ENCODE results near the gene GAN. TPM values are rescaled to one million over a fixed set of nuclear protein-coding genes. Genes with fewer than 3 reads are reported as not detected.

GAN gene
- total and polyA plus RNA-seq, 2 donors (not counting 1 experiment from before 2014, with no cell fraction given) = 3.3 to 5.1 TPM

- H3K9ac ChIP-seq (ENCODE audit: insufficient read depth, low read length) = no peak overlapping the region
- TF ChIP-seq CTCF (conservative IDR thresholded peaks at IDR 0.05 in 1 of 2, IDR thresholded peaks at IDR 0.05 in 1 of 2; ENCODE audit: low read depth in 1 of 2, low read length in 2 of 2) (peak in 1 of 2 donors; percentile 4), EZH2 (IDR thresholded peaks at IDR 0.05; ENCODE audit: low read length, missing control alignments) (no peak)
- peaks cover 7% of the 10 kb centered on the region for H3K4me1 ChIP-seq (ENCODE audit: control insufficient read depth, extremely low read depth, insufficient read depth, low read length)
- H3K79me2 ChIP-seq (ENCODE audit: control insufficient read depth, insufficient read depth, low read length) = no peaks in the 10 kb centered on the region
- no peaks in the 10 kb centered on the region for H3K36me3 ChIP-seq (ENCODE audit: control insufficient read depth, insufficient read depth, low read length)
- H3K4me2 ChIP-seq (ENCODE audit: extremely low read depth, insufficient read depth, low read length) = no peak overlapping the region
- H3K27ac ChIP-seq (ENCODE audit: insufficient read depth, low read length) = peak overlapping the region; percentile 23
- H3K4me3 ChIP-seq (replicated peaks in 1 of 4; ENCODE audit: control extremely low read depth in 1 of 4, insufficient read depth in 1 of 4, low read depth in 3 of 4, low read length in 4 of 4) = no peak overlapping the region
- peak; percentile 67 to 99 for DNase-seq (ENCODE audit: low read depth in 2 of 2)
- no peaks in the 10 kb centered on the region for H3K9me3 ChIP-seq (ENCODE audit: control insufficient read depth, insufficient read depth, low read depth, low read length)
- H2AFZ ChIP-seq (ENCODE audit: low read length) = no peak overlapping the region
- H3K27me3 ChIP-seq (ENCODE audit: control insufficient read depth, insufficient read depth, low read length) = no peaks in the 10 kb centered on the region
- H4K20me1 ChIP-seq (ENCODE audit: control insufficient read depth, extremely low read depth, insufficient read depth, low read length) = no peaks in the 10 kb centered on the region
These were observed 90.9 kb downstream of the GAN start for GRCh38 chr16:81405702-81406113.

- H3K4me3 ChIP-seq (replicated peaks in 1 of 4; ENCODE audit: control extremely low read depth in 1 of 4, insufficient read depth in 1 of 4, low read depth in 3 of 4, low read length in 4 of 4) = no peak overlapping the region
- H2AFZ ChIP-seq (ENCODE audit: low read length) = no peak overlapping the region
- no peaks in the 10 kb centered on the region for H3K9me3 ChIP-seq (ENCODE audit: control insufficient read depth, insufficient read depth, low read depth, low read length)
- H3K36me3 ChIP-seq (ENCODE audit: control insufficient read depth, insufficient read depth, low read length) = no peaks in the 10 kb centered on the region
- no peak overlapping the region for H3K4me2 ChIP-seq (ENCODE audit: extremely low read depth, insufficient read depth, low read length)
- H3K27ac ChIP-seq (ENCODE audit: insufficient read depth, low read length) = no peak overlapping the region
- H3K79me2 ChIP-seq (ENCODE audit: control insufficient read depth, insufficient read depth, low read length) = no peaks in the 10 kb centered on the region
- peaks cover 7% of the 10 kb centered on the region for H3K4me1 ChIP-seq (ENCODE audit: control insufficient read depth, extremely low read depth, insufficient read depth, low read length)
- TF ChIP-seq EZH2 (IDR thresholded peaks at IDR 0.05; ENCODE audit: low read length, missing control alignments) (no peak), CTCF (conservative IDR thresholded peaks at IDR 0.05 in 1 of 2, IDR thresholded peaks at IDR 0.05 in 1 of 2; ENCODE audit: low read depth in 1 of 2, low read length in 2 of 2) (no peak)
- H3K27me3 ChIP-seq (ENCODE audit: control insufficient read depth, insufficient read depth, low read length) = peaks cover under 1% of the 10 kb centered on the region
- H4K20me1 ChIP-seq (ENCODE audit: control insufficient read depth, extremely low read depth, insufficient read depth, low read length) = no peaks in the 10 kb centered on the region
- H3K9ac ChIP-seq (ENCODE audit: insufficient read depth, low read length) = no peak overlapping the region
- DNase-seq (ENCODE audit: low read depth in 2 of 2) = no peak
These were observed 93.7 kb downstream of the GAN start for GRCh38 chr16:81408409-81408950.

- Histone ChIP-seq H2AFZ (ENCODE audit: low read length) (no peak overlapping the region), H3K27me3 (ENCODE audit: control insufficient read depth, insufficient read depth, low read length) (peaks cover 5% of the 10 kb centered on the region), H3K4me1 (ENCODE audit: control insufficient read depth, extremely low read depth, insufficient read depth, low read length) (peaks cover 4% of the 10 kb centered on the region), H3K9me3 (ENCODE audit: control insufficient read depth, insufficient read depth, low read depth, low read length) (no peaks in the 10 kb centered on the region), H3K27ac (ENCODE audit: insufficient read depth, low read length) (no peak overlapping the region), H4K20me1 (ENCODE audit: control insufficient read depth, extremely low read depth, insufficient read depth, low read length) (no peaks in the 10 kb centered on the region), H3K36me3 (ENCODE audit: control insufficient read depth, insufficient read depth, low read length) (no peaks in the 10 kb centered on the region), H3K4me2 (ENCODE audit: extremely low read depth, insufficient read depth, low read length) (no peak overlapping the region), H3K4me3 (replicated peaks in 1 of 4; ENCODE audit: control extremely low read depth in 1 of 4, insufficient read depth in 1 of 4, low read depth in 3 of 4, low read length in 4 of 4) (no peak overlapping the region), H3K79me2 (ENCODE audit: control insufficient read depth, insufficient read depth, low read length) (no peaks in the 10 kb centered on the region), H3K9ac (ENCODE audit: insufficient read depth, low read length) (no peak overlapping the region)
- TF ChIP-seq CTCF (conservative IDR thresholded peaks at IDR 0.05 in 1 of 2, IDR thresholded peaks at IDR 0.05 in 1 of 2; ENCODE audit: low read depth in 1 of 2, low read length in 2 of 2) (no peak), EZH2 (IDR thresholded peaks at IDR 0.05; ENCODE audit: low read length, missing control alignments) (no peak)
- no peak for DNase-seq (ENCODE audit: low read depth in 2 of 2)
These were observed 94.3 kb downstream of the GAN start for GRCh38 chr16:81409016-81409556.

Measured in fibroblast of lung (primary cell).